GM20000 (cell line): ENCODE data around the gene TSPAN12.
"Not testable (repeated sequence)": the region's sequence is repeated elsewhere in the genome, so short reads cannot be mapped to it uniquely, and the experiment has no call there.

Experiments
- DNase-seq: peaks from one replicate; pipeline ENCODE4 v3.0.0; 2012; ENCODE audit warnings: low spot score
- CTCF ChIP-seq: IDR thresholded peaks from 2 replicates; pipeline ENCODE4 v1.5.1; 2012; ENCODE audit warnings: mild to moderate bottlenecking, control low read depth; ENCODE audit errors: extremely low read depth, missing control alignments

TSPAN12 gene

GRCh38 chr7:120857588-120858573 is at the start of gene TSPAN12:
Gene TSPAN12, minus strand, starts transcription at chr7:120858144. Its CDS starts 1,381 bp downstream, at chr7:120856763.
- peak; percentile 67 for TF ChIP-seq CTCF
- peak; percentile 87 for DNase-seq

- no peak for DNase-seq
These were observed 41.0 kb upstream of the TSPAN12 start for GRCh38 chr7:120898715-120899499.

GRCh38 chr7:120895253-120895652 is 37.3 kb upstream of the TSPAN12 start:
- DNase-seq, result not testable (repeated sequence)

More at GRCh38 chr7:120898715-120899499, 41.0 kb upstream of the TSPAN12 start:
- TF ChIP-seq CTCF, result no peak

- DNase-seq, result not testable (repeated sequence)
These were observed 27.7 kb upstream of the TSPAN12 start for GRCh38 chr7:120885602-120886001.

- no peak for DNase-seq
- no peak for TF ChIP-seq CTCF
These were observed 19.8 kb upstream of the TSPAN12 start for GRCh38 chr7:120877701-120878100.

- TF ChIP-seq CTCF, result no peak
- no peak for DNase-seq
These were observed 19.0 kb upstream of the TSPAN12 start for GRCh38 chr7:120876922-120877321.

- DNase-seq, result no peak
- TF ChIP-seq CTCF, result no peak
These were observed 16.8 kb upstream of the TSPAN12 start for GRCh38 chr7:120874722-120875121.

- no peak for DNase-seq
- TF ChIP-seq CTCF, result no peak
These were observed 16.1 kb upstream of the TSPAN12 start for GRCh38 chr7:120874016-120874415.
